HG02623 (cell line): Measurements from ENCODE around the gene SPAG9.

Experiments
- ATAC-seq: cut with Tn5 transposase; IDR thresholded peaks from one replicate; pipeline ENCODE4 v1.9.1; 2021; ENCODE audit warnings: moderate library complexity; ENCODE audit not compliant: unreplicated experiment

The SPAG9 gene

DNA sequence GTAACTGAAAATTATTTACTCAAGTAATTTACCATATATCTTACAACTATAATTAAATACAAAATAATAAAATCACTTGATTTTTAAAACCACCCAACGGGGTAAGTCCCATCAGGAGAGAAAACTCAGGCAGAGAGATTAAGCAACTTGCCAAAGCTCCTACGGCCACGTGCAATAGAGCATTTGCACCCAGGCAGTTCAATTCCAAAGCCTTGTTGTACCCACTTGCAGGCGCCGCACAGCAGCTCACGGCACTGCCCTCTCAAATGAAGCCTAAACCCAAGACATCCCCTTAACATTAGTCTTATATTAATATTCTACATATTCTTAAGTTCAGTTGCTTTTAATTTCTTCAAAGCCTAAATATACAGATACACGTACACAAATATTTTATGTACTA lies 75.7 kb downstream of the SPAG9 start:
- ATAC-seq: no peak

DNA sequence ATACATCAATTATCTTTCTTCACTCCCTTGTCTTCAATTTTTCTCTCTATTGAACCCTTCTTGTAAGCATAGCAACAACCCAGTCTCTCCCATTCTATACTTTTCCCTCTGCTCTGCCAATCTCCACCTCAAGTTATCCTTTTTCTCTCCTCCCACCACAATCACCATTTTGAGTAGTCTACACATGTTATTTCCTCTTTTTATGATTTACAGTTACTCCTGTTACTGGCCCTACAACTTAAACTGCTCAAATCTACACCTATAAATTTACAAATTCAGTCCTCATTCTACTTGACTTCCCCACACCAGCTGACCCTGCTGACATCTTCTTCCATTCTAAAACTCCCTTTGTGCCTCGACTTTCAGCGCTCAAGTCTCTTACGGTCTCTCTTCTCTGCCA lies 84.6 kb downstream of the SPAG9 start:
- no peak for ATAC-seq

GRCh38 chr17:51035431-51035830 lies 85.2 kb downstream of the SPAG9 start:
- ATAC-seq: no peak

GRCh38 chr17:51034800-51035199 lies 85.9 kb downstream of the SPAG9 start:
- no peak for ATAC-seq

DNA sequence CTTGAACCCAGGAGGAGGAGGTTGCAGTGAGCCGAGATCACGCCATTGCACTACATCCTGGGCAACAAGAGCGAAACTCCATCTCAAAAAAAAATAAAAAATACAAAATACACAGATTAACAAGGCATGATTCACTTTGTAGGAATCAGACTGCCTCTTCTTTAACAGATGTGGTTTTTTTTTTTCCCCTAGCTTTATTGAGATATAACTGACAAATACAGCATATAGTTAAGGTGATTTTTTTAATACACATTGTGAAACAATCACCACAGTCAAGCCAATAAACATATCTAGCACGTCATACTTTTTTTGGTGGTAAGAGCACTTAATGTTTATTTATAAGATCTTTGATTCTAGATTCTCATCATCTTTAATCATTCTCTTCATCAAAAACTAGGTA lies 87.8 kb downstream of the SPAG9 start:
- ATAC-seq: no peak

- ATAC-seq: no peak
Measured at GRCh38 chr17:51029568-51030463, 90.9 kb downstream of the SPAG9 start.

GRCh38 chr17:51029142-51029541 lies 91.5 kb downstream of the SPAG9 start:
- no peak for ATAC-seq

GRCh38 chr17:51028176-51028863 lies 92.3 kb downstream of the SPAG9 start:
- ATAC-seq: no peak

DNA sequence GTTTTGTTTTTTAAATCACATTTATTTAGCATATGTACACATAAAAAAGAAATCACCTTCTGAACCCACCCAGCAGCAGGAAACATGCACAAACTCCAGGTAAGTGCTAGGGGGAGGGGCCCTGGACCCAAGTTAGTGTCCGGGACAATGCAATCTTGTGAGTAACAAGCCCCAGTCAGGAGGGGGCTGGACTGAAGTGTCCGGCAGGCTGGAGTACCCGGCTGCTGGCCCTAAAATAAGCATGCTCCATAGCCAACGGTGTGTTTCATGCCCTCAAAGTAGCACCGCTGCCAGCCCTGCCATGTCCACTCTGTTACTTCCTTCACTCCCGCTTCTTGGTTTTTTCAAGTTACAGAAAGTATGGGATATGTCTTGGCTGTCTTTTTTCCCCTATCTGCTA lies 102.1 kb downstream of the SPAG9 start:
- no peak for ATAC-seq

DNA sequence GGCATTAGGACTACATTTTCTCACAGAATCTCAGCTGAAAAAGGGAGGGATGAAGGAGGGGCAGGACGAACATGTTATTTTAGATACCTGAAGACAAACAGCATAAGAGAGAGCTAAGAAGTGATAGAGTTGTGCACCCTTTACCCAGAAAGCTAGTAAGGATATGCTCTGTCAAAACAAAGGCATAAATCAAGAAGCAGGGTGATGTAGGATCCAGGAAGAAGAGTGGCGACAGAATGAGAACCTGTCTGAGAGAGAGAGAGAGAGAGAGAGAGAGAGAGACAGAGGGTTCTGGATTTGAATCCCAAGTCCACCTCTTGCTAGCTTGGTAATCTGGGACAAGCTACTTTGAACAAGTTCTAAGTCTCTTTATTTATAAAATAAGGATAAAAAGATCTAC lies 103.4 kb downstream of the SPAG9 start:
- ATAC-seq: no peak

- no peak for ATAC-seq
Measured at GRCh38 chr17:51016099-51016498, 104.6 kb downstream of the SPAG9 start.

GRCh38 chr17:51015145-51015558 lies 105.5 kb downstream of the SPAG9 start:
- ATAC-seq: no peak

GRCh38 chr17:51014129-51014528 lies 106.5 kb downstream of the SPAG9 start:
- ATAC-seq: no peak

GRCh38 chr17:51013322-51013721 lies 107.3 kb downstream of the SPAG9 start:
- no peak for ATAC-seq

DNA sequence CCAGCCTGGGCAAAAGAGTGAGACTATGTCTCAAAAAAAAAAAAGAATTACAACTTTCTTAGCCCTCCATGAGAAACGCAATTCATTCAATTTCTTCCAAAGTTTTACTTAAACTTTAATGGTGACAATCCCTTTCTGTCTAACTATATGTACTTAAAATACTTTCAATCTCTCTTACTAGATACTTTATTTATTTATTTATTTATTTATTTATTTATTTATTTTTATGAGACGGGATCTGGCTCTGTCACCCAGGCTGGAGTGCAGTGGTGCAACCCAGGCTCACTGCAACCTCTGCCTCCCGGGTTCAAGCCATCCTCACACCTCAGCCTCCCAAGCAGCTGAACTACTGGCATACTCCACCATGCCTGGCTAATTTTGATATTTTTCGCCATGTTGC lies 108.1 kb downstream of the SPAG9 start:
- no peak for ATAC-seq

GRCh38 chr17:51010173-51010675 lies 110.4 kb downstream of the SPAG9 start:
- no peak for ATAC-seq

- ATAC-seq: no peak
Measured at GRCh38 chr17:51006601-51007000, 114.1 kb downstream of the SPAG9 start.

GRCh38 chr17:51005768-51006167 lies 114.9 kb downstream of the SPAG9 start:
- no peak for ATAC-seq

DNA sequence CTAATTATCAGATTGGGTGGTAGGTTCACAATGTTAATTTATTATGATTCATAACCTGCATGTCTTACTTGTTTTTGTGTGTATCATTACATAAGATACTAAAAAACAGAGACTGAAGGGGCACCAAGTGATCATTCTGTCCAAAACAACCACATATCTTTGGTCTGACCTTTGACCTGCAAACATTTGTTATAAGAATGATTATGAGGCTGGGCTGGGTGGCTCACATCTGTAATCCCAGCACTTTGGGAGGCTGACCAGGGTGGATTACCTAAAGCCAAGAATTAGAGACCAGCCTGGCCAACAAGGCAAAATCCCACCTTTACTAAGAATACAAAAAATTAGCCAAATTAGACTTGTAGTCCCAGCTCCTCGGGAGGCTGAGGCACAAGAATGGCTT lies 116.4 kb downstream of the SPAG9 start:
- no peak for ATAC-seq

DNA sequence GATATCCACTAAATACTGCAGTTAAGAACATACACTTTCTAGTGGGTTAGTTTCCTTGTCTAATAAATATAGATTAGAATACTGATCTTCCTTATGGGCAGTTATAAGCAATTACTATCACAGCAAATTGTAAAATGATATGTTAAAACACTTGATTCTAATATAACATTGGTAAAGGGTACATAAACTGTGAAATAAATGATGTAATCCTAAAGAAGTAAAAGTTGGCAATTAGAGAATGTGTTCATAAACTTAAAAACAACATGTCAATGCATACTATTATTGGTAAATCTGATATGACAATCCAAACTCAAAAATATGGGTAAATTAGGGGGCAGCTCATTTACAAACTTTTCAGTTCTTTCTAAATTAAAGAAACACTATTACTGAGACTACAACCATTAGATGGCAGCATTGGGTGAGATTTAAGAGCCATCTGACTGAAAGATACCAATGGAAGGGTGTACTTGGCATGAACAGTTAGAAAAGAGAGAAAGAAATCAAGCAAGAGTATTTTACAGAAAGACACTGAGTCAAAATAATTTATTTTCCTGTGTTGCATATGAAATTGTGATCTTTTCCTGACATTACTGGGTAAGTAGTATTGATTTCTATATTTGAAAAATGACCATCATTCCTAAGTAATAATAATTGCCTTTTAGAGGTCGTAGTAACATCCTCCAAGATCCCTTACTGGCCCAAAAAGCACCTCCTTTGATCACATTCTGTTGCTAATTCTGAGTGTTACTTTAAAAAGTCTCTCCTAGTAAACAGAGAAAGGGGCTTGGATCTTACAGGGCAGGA lies 119.6 kb downstream of the SPAG9 start:
- no peak for ATAC-seq

- ATAC-seq: no peak
Measured at GRCh38 chr17:50995668-50996067, 125.0 kb downstream of the SPAG9 start.
